Measurements from ENCODE around the gene TMSB10. TPM values are rescaled to one million over a fixed set of nuclear protein-coding genes. Genes with fewer than 3 reads are reported as not detected.
"Not testable (repeated sequence)": the region's sequence is repeated elsewhere in the genome, so short reads cannot be mapped to it uniquely, and the experiment has no call there.

The TMSB10 gene
- total RNA-seq, 2 donors from 2014 or later = 1,429 to 1,736 TPM

DNA sequence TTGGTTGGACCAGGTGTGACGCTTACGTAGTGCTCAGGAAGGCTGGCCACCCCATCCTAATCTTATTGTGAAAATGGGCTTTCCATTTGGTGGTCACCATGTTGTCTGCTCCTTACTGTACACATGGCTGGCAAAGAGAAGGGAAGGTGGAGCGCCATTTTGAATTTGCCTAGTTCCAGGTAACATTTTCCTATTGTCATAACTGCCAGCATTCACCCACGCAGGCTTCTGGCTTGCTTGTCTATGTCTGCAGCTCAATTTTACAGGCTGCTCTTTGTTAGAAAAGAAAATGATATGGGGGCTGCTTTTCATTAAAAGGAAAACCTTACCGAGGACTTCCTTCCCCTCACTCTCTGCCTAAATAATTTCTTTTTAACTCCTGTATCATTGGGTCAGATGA, 12.4 kb downstream of the TMSB10 start:
- H3K27me3 Mint-ChIP-seq; ATAC-seq; H3K9me3 ChIP-seq (ENCODE audit: control insufficient read depth, low read length, poor library complexity, severe bottlenecking); H3K36me3 Mint-ChIP-seq (ENCODE audit: low read depth); H3K4me3 Mint-ChIP-seq; H3K27ac Mint-ChIP-seq; DNase-seq: not testable (repeated sequence)
- peaks cover 19% of the 10 kb centered on the region for H3K4me1 Mint-ChIP-seq

DNA sequence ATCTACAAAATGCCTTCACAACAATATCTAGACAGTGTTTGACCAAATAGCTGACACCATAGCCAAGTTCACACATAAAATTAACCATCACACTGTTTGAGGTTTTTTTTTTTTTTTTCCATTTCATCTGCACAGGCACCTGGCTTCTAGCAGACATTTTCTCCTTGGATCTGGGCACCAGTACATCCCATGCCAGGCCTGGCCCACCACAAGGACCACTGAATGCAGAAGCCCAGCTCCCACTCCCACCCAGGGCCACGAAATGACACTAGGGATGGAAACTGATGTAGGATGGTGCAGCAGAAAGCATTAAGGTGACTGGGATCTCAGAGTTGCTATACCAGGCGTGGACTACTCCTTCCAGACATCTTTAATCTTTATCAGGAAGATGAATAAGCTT, 13.0 kb downstream of the TMSB10 start:
- no peaks in the 10 kb centered on the region for H3K27me3 Mint-ChIP-seq
- H3K4me1 Mint-ChIP-seq = peaks cover 20% of the 10 kb centered on the region
- ATAC-seq (no peak), DNase-seq (no peak)
- peak overlapping the region; percentile 27 for H3K27ac Mint-ChIP-seq
- H3K36me3 Mint-ChIP-seq (ENCODE audit: low read depth) = no peaks in the 10 kb centered on the region
- no peak overlapping the region for H3K4me3 Mint-ChIP-seq
- no peaks in the 10 kb centered on the region for H3K9me3 ChIP-seq (ENCODE audit: control insufficient read depth, low read length, poor library complexity, severe bottlenecking)

DNA sequence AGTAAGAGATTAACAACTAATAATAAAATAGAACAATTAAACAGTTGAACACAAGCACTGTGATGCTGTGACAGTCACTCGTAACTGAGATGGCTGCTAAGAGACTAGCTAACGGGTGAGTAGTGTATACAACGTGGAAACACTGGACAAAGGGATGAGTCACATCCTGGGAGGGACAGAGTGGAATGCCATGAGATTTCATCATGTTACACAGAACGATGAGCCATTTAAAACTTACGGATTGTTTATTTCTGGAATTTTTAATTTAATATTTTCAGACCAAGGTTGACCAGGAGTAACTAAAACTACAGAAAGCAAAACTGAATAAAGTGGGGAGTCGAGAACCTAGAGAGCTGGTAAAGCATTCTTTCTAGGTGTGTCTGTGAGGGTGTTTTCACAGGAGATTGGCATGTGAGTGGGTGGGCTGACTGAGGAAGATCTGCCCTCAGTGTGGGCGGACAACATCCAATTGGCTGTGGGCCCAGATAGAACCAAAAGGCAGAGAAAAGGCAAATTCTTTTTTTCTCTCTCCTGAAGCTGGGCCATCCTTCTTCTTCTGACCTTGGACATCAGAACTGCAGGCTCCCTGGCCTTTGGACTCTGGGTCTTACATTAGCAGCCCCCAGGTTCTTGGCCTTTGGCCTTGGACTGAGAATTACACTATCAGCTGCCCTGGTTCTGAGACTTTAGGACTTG, 14.6 kb downstream of the TMSB10 start:
- H3K27ac Mint-ChIP-seq = peak overlapping the region; percentile 89

DNA sequence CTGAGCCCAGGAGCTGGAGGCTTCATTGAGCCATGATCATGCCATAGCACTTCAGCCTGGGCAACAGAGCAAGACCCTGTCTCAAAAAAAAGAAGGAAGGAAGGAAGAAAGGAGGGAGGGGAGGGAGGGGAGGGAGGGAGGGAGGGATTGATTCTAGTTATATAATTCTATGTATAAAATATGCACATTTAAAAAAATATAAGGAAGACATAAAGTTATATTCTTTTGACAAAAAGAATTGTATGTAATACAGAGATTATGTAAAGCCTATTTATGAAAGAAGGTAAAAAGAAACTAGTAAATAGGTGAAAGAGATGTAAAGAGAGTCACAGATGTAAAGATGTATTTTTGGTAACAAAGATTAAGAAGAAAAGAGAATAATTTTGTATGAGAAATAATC, 17.6 kb downstream of the TMSB10 start:
- no peaks in the 10 kb centered on the region for H3K9me3 ChIP-seq (ENCODE audit: control insufficient read depth, low read length, poor library complexity, severe bottlenecking)
- no peaks in the 10 kb centered on the region for H3K36me3 Mint-ChIP-seq (ENCODE audit: low read depth)
- peaks cover 40% of the 10 kb centered on the region for H3K4me1 Mint-ChIP-seq
- ATAC-seq (no peak), DNase-seq (no peak)
- peak overlapping the region; percentile 61 for H3K4me3 Mint-ChIP-seq
- H3K27ac Mint-ChIP-seq = no peak overlapping the region
- H3K27me3 Mint-ChIP-seq = no peaks in the 10 kb centered on the region

More for the DNA sequence above, 14.6 kb downstream of the TMSB10 start:
- H3K36me3 Mint-ChIP-seq (ENCODE audit: low read depth) = no peaks in the 10 kb centered on the region
- no peaks in the 10 kb centered on the region for H3K9me3 ChIP-seq (ENCODE audit: control insufficient read depth, low read length, poor library complexity, severe bottlenecking)
- peak; percentile 29 for ATAC-seq
- H3K27me3 Mint-ChIP-seq = no peaks in the 10 kb centered on the region
- DNase-seq = no peak
- peak overlapping the region; percentile 59 for H3K4me3 Mint-ChIP-seq
- peaks cover 20% of the 10 kb centered on the region for H3K4me1 Mint-ChIP-seq

DNA sequence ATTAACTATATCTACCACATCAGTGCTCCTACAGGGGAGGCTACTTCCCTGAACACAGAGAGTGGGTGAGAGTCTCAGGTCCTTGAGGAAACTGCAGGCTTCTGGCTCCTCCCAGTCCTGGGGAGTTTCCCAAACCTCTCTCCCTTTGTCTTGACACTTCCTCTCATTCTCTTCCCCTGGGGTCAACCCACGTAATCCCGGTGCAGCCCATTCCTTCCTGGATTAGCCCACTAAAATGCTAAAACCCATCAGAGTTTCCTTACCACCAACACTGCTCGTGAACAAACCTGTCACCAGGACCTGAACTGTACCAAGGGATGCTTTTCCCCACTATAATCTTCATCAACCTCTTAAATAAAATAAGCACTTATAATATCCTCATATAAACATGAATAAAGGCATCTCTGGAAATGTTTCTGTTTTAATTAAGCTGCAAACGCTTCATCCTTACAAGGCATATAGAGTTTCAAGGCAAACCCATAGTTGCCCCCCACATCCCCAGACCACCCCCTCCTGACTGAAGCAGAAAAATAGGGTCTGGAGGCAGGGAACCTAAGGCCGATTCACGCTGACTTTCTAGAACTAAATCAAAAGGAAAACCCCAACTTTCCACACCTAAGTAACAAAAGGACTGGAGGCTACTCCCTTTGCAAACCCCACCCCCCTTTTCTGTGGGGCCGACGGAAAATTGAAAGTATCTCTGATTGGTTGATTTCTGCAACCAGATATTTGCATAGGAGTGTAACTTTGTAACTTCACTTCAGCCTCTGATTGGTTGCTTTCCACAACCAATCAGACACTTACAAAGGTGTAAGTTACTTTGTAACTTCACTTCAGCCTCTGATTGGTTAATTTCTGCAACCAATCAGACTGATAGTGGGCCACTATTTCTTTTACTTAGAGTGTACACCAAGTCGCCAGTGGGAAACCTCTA, 19.0 kb downstream of the TMSB10 start:
- H3K4me3 Mint-ChIP-seq = peak overlapping the region; percentile 76
- peak overlapping the region; percentile 98 for H3K27ac Mint-ChIP-seq
- H3K4me1 Mint-ChIP-seq = peaks cover 33% of the 10 kb centered on the region
- H3K27me3 Mint-ChIP-seq = no peaks in the 10 kb centered on the region
- peak in 1 of 3 donors; percentile 43 for DNase-seq
- peak; percentile 28 for ATAC-seq
- no peaks in the 10 kb centered on the region for H3K36me3 Mint-ChIP-seq (ENCODE audit: low read depth)
- H3K9me3 ChIP-seq (ENCODE audit: control insufficient read depth, low read length, poor library complexity, severe bottlenecking) = no peaks in the 10 kb centered on the region

DNA sequence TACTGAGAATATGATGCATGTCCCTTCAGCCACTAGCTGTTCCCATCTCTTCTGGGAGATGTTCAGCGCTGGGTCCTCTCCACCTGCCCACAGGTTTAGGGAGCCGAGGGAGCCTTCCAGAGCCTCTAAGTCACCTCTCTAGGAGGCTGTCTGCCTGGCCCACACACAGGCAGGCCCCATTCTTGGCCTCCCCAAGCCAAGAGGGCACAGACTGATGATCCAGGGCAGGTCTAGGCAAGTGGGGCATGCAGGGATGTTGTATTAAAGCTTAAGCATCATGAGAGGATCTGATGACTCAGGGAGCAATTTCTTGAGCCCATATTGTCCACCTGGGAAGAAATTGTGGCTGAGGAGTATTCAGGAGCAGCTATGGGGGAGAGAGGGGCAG, 19.9 kb downstream of the TMSB10 start:
- peak; percentile 16 for ATAC-seq

DNA sequence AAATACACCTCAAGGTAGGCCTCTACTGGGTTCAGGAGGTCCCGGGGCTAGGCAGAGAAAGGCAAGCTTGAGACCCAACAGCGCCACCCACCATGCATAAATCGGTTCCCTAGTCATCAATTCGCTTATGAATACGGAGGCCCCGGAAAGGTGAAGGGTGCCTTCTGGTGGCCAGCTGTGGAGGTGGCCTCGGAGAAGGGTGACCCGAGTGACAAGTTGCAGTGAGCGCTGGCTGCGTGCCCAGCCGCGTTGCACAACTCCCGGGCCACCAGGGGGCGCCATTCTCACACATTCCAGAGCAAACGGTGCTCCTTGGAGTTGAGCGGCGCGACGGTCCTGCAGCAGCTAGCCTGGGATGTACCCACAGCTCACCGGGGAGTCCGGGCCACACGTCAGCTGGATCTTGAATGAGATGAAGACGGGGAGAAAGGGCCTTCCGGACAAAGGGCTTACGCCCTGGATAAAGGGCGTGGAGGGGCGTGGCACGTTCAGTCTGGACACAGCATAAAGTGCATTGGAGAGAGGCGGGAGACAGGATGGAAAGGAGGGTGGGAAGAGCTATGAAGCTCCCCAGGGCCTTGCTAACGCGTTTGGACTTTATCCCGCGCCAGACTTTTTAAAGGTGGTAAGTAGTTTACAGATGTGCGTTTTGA, 20.4 kb downstream of the TMSB10 start:
- no peaks in the 10 kb centered on the region for H3K36me3 Mint-ChIP-seq (ENCODE audit: low read depth)
- ATAC-seq = peak; percentile 82
- no peaks in the 10 kb centered on the region for H3K9me3 ChIP-seq (ENCODE audit: control insufficient read depth, low read length, poor library complexity, severe bottlenecking)
- no peaks in the 10 kb centered on the region for H3K27me3 Mint-ChIP-seq
- H3K27ac Mint-ChIP-seq = peak overlapping the region; percentile 98
- H3K4me3 Mint-ChIP-seq = peak overlapping the region; percentile 97
- H3K4me1 Mint-ChIP-seq = peaks cover 26% of the 10 kb centered on the region
- peak; percentile 95 to 99 (median 98) for DNase-seq

More for the DNA sequence above, 19.9 kb downstream of the TMSB10 start:
- H3K9me3 ChIP-seq (ENCODE audit: control insufficient read depth, low read length, poor library complexity, severe bottlenecking) = no peaks in the 10 kb centered on the region
- peak overlapping the region; percentile 98 for H3K27ac Mint-ChIP-seq
- no peak for DNase-seq
- peak overlapping the region; percentile 97 for H3K4me3 Mint-ChIP-seq
- H3K36me3 Mint-ChIP-seq (ENCODE audit: low read depth) = no peaks in the 10 kb centered on the region
- H3K4me1 Mint-ChIP-seq = peaks cover 26% of the 10 kb centered on the region
- no peaks in the 10 kb centered on the region for H3K27me3 Mint-ChIP-seq

DNA sequence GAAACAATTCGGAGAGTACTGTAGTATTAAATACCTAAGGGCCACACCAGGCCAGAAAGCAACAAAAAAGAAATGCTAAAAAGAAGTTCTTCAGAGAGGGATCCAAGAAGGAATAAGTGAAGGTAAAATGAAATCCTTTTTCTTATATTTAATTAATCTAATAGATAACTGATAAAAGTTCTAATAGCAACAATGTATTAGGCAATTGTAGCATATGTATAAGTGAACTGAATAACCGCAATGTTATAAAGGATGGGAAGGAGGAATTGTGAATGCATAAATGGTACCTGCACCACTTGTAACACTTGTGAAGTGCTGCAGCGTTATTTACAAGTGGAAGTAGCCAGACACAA, 21.8 kb downstream of the TMSB10 start:
- no peak for DNase-seq
- Mint-ChIP-seq H3K36me3 (ENCODE audit: low read depth) (no peaks in the 10 kb centered on the region), H3K4me3 (peak overlapping the region; percentile 97), H3K27ac (peak overlapping the region; percentile 98), H3K27me3 (no peaks in the 10 kb centered on the region), H3K4me1 (peaks cover 34% of the 10 kb centered on the region)
- H3K9me3 ChIP-seq (ENCODE audit: control insufficient read depth, low read length, poor library complexity, severe bottlenecking) = no peaks in the 10 kb centered on the region
- ATAC-seq = no peak

DNA sequence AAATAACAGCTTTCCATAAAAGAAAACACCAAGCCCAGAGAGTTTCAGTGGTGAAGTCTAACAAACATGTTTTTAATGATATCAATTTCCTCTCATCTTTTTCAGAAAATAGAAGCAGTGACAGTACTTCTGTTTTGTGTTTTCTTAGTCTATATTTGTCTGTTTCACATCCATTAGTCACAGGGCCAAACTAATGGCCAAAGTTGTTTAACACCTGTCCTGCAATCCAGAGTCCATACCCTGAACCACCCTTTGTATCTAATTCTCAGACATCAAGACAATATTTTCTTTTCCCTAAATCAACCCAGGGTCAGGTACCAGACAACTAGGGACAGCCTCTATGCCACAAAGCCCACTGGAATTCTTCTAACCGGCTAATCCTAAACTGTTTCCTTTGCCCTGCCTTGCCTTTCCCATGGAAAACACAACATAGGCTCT, 25.9 kb downstream of the TMSB10 start:
- H3K4me3 Mint-ChIP-seq = no peak overlapping the region
- peaks cover 23% of the 10 kb centered on the region for H3K4me1 Mint-ChIP-seq
- DNase-seq (no peak), ATAC-seq (no peak)
- H3K27ac Mint-ChIP-seq = peak overlapping the region; percentile 75
- no peaks in the 10 kb centered on the region for H3K27me3 Mint-ChIP-seq
- H3K36me3 Mint-ChIP-seq (ENCODE audit: low read depth) = no peaks in the 10 kb centered on the region
- no peaks in the 10 kb centered on the region for H3K9me3 ChIP-seq (ENCODE audit: control insufficient read depth, low read length, poor library complexity, severe bottlenecking)

DNA sequence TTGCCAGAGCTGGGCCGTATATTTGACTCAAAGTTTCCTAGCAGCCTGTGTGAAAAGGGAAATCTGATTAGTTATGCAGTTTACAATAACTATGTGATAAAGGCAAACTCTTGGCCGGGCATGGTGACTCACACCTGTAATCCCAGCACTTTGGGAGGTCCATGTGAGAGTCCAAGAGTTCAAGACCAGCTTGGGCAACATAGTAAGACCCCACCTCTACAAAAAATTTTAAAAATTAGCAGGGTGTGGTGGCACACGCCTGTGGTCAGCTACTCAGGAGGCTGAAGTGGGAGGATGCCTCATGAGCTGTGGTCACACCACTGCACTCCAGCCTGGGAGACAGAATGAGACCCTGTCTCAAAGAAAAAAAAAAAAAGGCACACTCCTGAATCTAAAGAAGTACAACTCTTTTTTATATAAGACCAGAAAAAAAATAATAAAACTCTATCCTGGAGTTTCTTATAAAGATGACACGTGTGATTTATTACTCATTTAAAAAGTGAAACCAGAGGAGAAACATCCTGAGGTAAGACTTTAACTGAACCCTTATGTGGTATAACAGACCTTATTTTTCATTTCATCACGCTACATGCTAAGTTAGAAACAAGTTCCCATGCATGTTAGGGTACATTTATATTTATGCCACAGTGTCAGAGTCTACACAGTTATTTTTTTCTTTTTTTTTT, 32.9 kb downstream of the TMSB10 start:
- H3K9me3 ChIP-seq (ENCODE audit: control insufficient read depth, low read length, poor library complexity, severe bottlenecking) = no peaks in the 10 kb centered on the region
- ATAC-seq = peak; percentile 55
- H3K4me1 Mint-ChIP-seq = peaks cover 19% of the 10 kb centered on the region

DNA sequence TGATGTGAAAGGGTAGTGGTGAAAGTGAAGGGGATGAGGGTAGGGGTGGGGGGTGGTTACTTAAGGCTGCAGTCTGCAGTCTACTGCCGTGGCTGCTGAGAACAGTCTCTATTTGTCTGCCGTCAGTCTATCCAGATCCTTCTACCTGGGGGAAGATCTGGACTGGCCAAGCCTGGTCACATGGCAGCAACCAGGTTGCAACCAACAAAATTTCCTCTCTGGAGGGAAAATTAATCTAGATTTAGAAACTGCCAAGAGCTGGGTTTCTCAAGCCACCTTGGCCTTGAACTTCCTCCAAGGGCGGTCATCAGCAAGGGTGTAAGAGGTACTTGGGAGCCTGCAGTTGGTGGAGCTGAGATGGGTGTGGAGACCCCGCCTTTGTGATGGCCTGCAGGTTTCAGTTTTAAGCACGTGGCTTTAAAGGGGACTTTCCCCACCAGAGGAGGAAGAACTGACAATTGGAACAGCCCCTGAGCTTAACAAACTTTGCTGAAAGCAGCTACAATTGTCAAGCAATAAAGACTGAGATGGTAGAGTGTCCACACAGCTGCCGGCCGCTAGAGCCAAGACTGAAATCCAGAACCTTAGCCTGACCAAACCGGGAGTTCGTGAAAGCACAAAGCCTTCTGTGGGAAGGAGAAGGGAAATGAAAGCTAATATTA, 34.1 kb downstream of the TMSB10 start:
- Mint-ChIP-seq H3K27me3 (no peaks in the 10 kb centered on the region), H3K4me3 (peak overlapping the region; percentile 89), H3K4me1 (peaks cover 15% of the 10 kb centered on the region), H3K36me3 (ENCODE audit: low read depth) (no peaks in the 10 kb centered on the region), H3K27ac (peak overlapping the region; percentile 98)
- DNase-seq (peak; percentile 38 to 59 (median 52)), ATAC-seq (peak; percentile 91)
- H3K9me3 ChIP-seq (ENCODE audit: control insufficient read depth, low read length, poor library complexity, severe bottlenecking) = no peaks in the 10 kb centered on the region

More for the DNA sequence above, 32.9 kb downstream of the TMSB10 start:
- no peaks in the 10 kb centered on the region for H3K36me3 Mint-ChIP-seq (ENCODE audit: low read depth)
- no peak for DNase-seq
- peak overlapping the region; percentile 98 for H3K27ac Mint-ChIP-seq
- H3K27me3 Mint-ChIP-seq = no peaks in the 10 kb centered on the region
- H3K4me3 Mint-ChIP-seq = peak overlapping the region; percentile 89

DNA sequence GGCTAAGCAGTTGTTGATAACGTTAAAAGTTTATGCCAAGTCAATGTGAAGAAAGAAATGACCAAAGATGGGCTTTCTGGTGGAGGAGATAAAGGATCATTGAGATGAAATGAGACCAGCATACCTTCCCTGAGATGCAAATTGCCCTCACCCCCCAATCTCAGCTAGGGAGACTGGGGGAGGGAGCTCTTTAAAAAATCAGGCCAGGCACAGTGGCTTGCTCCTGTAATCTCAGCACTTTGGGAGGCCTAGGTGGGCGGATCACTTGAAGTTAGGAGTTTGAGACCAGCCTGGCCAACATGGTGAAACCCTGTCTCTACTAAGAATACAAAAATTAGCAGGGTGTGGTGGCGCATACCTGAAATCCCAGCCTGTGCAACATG, 34.6 kb downstream of the TMSB10 start:
- DNase-seq = no peak
- H3K4me1 Mint-ChIP-seq = peaks cover 18% of the 10 kb centered on the region
- peak overlapping the region; percentile 98 for H3K27ac Mint-ChIP-seq
- H3K27me3 Mint-ChIP-seq = no peaks in the 10 kb centered on the region
- peak overlapping the region; percentile 89 for H3K4me3 Mint-ChIP-seq
- H3K36me3 Mint-ChIP-seq (ENCODE audit: low read depth) = no peaks in the 10 kb centered on the region
- ATAC-seq = no peak
- H3K9me3 ChIP-seq (ENCODE audit: control insufficient read depth, low read length, poor library complexity, severe bottlenecking) = no peaks in the 10 kb centered on the region
